Adrenal gland (tissue), 5 donors: ENCODE measurements around the gene SVOPL.

Experiments used
- POLR2A ChIP-seq, 2 donors: fragments of 450-650 bp; IDR thresholded peaks; one replicate each; pipeline ENCODE4 v1.6.1; 2017; ENCODE audit warnings: antibody characterized with exemption in 2 of 2, mild to moderate bottlenecking in 2 of 2, moderate library complexity in 1 of 2
- TF ChIP-seq, protein P1 (sequence below), 6 experiments: fragments of 450-650 bp in 4 of 6; fragments of 200-600 bp in 2 of 6; sonication (generic) in 1 of 6; IDR thresholded peaks; 1 replicate in 5 of 6; 2 replicates in 1 of 6; pipeline versions ENCODE4 v1.5.1 to v1.8.0; 2016 to 2021; ENCODE audit warnings: antibody characterized with exemption in 6 of 6, mild to moderate bottlenecking in 2 of 6, moderate library complexity in 1 of 6
- donor health status: DM: no; HTN: no; CAD: no.

DNA sequence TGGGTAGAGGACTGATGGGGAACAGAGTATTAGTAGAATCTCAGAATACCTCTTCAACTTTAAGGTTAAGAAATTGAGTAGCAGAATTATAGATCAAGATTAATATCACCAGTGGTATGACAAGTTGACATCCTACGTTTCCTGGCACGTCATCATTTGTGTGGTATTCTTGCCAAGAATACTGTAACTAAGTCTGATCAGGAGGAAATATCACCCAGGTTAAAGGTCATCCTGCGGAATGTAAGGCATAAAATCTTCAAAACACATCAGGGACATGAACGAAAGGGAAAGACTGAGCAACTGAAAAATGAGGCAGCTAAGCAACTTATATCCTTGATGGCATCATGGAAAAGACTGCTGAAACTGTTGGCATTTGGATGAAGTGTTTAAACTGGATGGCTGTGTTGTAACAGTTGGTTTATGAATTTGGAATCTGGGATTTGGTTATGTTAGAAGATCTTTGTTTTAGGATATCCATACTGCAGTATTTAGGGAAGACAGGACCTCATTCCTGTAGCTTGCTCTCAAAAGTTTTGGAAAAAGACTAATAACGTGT, 155.0 kb downstream of the SVOPL start:
- TF ChIP-seq, protein P1, sequence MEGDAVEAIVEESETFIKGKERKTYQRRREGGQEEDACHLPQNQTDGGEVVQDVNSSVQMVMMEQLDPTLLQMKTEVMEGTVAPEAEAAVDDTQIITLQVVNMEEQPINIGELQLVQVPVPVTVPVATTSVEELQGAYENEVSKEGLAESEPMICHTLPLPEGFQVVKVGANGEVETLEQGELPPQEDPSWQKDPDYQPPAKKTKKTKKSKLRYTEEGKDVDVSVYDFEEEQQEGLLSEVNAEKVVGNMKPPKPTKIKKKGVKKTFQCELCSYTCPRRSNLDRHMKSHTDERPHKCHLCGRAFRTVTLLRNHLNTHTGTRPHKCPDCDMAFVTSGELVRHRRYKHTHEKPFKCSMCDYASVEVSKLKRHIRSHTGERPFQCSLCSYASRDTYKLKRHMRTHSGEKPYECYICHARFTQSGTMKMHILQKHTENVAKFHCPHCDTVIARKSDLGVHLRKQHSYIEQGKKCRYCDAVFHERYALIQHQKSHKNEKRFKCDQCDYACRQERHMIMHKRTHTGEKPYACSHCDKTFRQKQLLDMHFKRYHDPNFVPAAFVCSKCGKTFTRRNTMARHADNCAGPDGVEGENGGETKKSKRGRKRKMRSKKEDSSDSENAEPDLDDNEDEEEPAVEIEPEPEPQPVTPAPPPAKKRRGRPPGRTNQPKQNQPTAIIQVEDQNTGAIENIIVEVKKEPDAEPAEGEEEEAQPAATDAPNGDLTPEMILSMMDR (IDR thresholded peaks at IDR 0.05), result no peak
- TF ChIP-seq POLR2A (IDR thresholded peaks at IDR 0.05), result no peak
